GM21447 (cell line): ENCODE measurements around the gene MRTO4.
"Not testable (repeated sequence)": the region's sequence is repeated elsewhere in the genome, so short reads cannot be mapped to it uniquely, and the experiment has no call there.

ENCODE experiments used
- ATAC-seq: cut with Tn5 transposase; IDR thresholded peaks from one replicate; pipeline ENCODE4 v1.9.1; 2021; ENCODE audit not compliant: unreplicated experiment

Gene MRTO4

GRCh38 chr1:19251305-19252196 is at the start of gene MRTO4, which contains the start of gene EMC1:
Gene MRTO4 (plus strand): TSS chr1:19251805. CDS start chr1:19251836, 31 bp downstream.
Gene EMC1 (minus strand): TSS chr1:19251524. CDS start chr1:19251509, 15 bp downstream.
- peak; percentile 71 for ATAC-seq

- ATAC-seq = no peak
Observed at GRCh38 chr1:19202396-19202795, 49.2 kb upstream of the MRTO4 start.

GRCh38 chr1:19203440-19203839 is 48.2 kb upstream of the MRTO4 start:
- ATAC-seq = no peak

GRCh38 chr1:19204446-19205266 is 46.9 kb upstream of the MRTO4 start:
- no peak for ATAC-seq

GRCh38 chr1:19205403-19205802 is 46.2 kb upstream of the MRTO4 start:
- ATAC-seq = no peak

GRCh38 chr1:19205845-19206244 is 45.8 kb upstream of the MRTO4 start:
- ATAC-seq = no peak

GRCh38 chr1:19206947-19207346 is 44.7 kb upstream of the MRTO4 start:
- ATAC-seq = no peak

- ATAC-seq = no peak
Observed at GRCh38 chr1:19208710-19209438, 42.7 kb upstream of the MRTO4 start.

GRCh38 chr1:19209439-19209989 is 42.1 kb upstream of the MRTO4 start:
- peak; percentile 67 for ATAC-seq

GRCh38 chr1:19209990-19210771 is 41.4 kb upstream of the MRTO4 start, which contains the start of gene UBR4:
Gene UBR4 (minus strand): TSS chr1:19210266. CDS start chr1:19210248, 18 bp downstream.
- peak; percentile 63 for ATAC-seq

- ATAC-seq = no peak
Observed at GRCh38 chr1:19210772-19211549, 40.6 kb upstream of the MRTO4 start.

GRCh38 chr1:19212167-19212566 is 39.4 kb upstream of the MRTO4 start:
- no peak for ATAC-seq

- ATAC-seq = no peak
Observed at GRCh38 chr1:19213580-19213979, 38.0 kb upstream of the MRTO4 start.

GRCh38 chr1:19216585-19216984 is 35.0 kb upstream of the MRTO4 start:
- ATAC-seq = not testable (repeated sequence)

- no peak for ATAC-seq
Observed at GRCh38 chr1:19219451-19219850, 32.2 kb upstream of the MRTO4 start.

- ATAC-seq = no peak
Observed at GRCh38 chr1:19220080-19220846, 31.3 kb upstream of the MRTO4 start.

GRCh38 chr1:19220991-19221390 is 30.6 kb upstream of the MRTO4 start:
- ATAC-seq = no peak

GRCh38 chr1:19222573-19222972 is 29.0 kb upstream of the MRTO4 start:
- no peak for ATAC-seq
